ENCODE data around the gene AJUBA.

- no peak for TF ChIP-seq REST (IDR thresholded peaks at IDR 0.05; ENCODE audit: low read depth)
- TF ChIP-seq EP300 (IDR thresholded peaks at IDR 0.05; ENCODE audit: borderline replicate concordance), result no peak
- TF ChIP-seq TAF1 (IDR thresholded peaks at IDR 0.05; ENCODE audit: low read depth), result peak; percentile 88; the same call in 1 of the 2 replicates
- TF ChIP-seq RAD21 (IDR thresholded peaks at IDR 0.05; ENCODE audit: low read depth), result no peak
- no peak for TF ChIP-seq FOXM1 (IDR thresholded peaks at IDR 0.05; ENCODE audit: borderline replicate concordance, low read depth)
- TF ChIP-seq USF1 (IDR thresholded peaks at IDR 0.05), result no peak
These were observed 24.4 kb upstream of the AJUBA start for GRCh38 chr14:23006544-23007419.
